Amygdala (tissue), 56 donors: Measurements from ENCODE around the gene HTT.
A peak's percentile ranks its signal among the peaks of the same experiment; 100 is the strongest.

ENCODE experiments used
- DNase-seq, 56 donors: peaks; one replicate each; lab custom pipeline; 2025; lab: John Stamatoyannopoulos, UW

Gene HTT

DNA sequence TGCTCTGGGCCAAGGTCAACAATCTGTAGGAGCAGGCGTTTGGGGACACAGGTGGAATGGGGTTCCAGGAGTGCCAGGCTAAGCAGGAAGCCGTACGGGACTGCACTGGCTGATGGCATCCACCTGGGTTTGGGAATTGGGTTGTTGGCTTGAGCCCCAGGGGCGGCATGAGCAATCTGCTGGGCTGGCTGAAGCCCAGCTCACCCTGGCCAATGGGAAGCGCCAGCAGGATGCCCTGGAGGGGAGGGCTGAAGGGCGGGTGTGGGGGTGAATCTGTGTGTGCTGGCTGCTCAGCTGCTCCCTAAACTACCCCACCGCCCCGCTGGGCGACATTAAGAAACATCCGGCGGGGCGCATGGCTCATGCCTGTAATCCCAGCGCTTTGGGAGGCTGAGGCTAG lies 209.4 kb downstream of the HTT start:
- no peak for DNase-seq

- no peak for DNase-seq
Measured at GRCh38 chr4:3284734-3285557, 210.5 kb downstream of the HTT start.

GRCh38 chr4:3285558-3286334 lies 211.3 kb downstream of the HTT start:
- peak in 2 of 56 donors; percentile 24 to 50 for DNase-seq

DNA sequence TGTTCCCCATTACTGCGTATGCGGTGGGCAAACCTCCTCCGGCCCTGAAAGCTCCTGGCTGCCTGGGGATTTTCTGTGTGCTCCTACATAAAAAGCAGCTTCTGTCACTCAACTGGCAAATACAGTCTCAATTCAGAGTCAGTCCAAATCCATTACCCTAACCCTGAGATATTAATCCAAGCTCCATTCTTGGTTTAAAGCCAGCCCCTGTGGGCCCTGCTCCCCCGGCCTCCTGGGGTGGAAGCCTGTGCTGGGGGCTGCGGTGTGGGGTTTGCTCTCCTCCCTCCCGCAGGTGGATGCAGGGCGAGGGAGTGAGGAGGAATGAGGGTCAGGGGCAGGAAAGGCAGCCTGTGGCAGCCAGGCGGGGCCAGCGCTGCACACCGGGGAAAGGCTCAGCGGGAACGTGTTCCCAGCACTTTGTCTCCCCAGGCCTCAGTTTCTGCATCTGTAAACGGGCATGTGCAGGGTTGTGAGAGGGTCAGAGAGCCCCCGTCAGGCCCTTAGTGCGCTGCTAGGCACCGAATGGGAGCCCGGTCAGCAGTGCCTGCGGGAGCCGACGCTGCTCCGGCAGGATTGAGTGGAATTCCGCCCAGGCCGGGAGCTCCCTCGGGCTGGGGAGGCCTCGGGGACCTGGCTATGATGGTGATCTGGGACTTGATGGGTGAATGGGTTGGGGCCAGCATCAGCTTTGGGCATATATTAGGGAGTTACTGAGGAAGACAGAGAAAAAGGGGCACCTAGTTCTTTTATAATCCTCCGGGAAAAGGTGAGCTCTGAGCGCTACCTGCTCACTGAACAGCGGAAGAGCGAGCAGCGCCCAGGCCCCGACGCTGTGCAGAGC lies 212.1 kb downstream of the HTT start:
- DNase-seq = no peak

GRCh38 chr4:3287271-3287971 lies 212.9 kb downstream of the HTT start:
- peak in 1 of 56 donors; percentile 40 for DNase-seq

DNA sequence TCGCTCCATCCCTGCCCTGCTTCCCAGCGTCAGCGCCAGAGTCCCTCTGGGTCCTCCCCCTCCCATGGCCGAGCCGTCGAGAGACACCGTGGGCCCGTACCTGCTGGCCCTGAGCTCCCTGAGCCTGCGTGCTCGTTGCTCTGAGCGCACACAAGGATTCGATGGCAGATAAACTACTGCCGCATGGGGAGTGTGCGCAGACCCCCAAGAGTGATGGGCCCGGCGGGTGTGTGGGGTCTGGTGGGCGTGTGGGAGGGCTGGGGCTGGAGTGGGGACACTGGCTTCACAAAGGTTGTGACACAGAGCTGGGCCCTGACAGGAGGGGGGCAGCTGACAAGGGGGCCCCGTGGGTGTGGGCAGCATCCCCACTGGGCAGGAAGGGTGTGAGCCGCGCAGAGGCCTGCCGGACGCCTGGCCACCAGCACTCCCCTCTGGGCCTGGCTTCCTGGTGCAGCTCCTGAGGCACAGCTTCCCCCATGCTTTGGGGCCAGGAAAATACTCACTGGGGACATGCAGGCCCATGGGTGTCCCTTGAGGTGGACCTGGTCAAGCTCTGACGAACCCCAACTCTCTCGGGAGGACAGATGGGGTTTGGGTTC lies 213.6 kb downstream of the HTT start:
- DNase-seq = no peak

GRCh38 chr4:3288571-3289094 lies 214.2 kb downstream of the HTT start:
- no peak for DNase-seq

DNA sequence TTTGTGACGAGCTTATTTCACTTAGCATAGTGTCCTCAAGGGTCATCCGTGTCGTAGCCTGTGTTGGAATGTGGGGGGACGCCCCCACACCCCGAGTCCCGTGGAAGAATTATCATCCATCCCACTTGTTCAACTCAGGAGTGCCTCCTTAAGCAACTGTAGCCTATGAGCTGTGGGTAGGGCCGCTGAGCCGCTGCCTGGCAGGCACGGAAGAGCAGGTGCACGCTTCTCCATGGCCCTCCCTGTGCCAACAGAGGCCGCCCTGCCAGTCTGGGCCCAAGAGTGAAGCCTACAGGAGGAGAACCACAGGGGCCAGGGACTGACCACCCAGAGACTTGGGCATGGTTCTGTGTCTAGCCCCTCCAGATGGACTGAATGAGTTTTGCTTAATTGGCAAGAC lies 216.0 kb downstream of the HTT start:
- no peak for DNase-seq

DNA sequence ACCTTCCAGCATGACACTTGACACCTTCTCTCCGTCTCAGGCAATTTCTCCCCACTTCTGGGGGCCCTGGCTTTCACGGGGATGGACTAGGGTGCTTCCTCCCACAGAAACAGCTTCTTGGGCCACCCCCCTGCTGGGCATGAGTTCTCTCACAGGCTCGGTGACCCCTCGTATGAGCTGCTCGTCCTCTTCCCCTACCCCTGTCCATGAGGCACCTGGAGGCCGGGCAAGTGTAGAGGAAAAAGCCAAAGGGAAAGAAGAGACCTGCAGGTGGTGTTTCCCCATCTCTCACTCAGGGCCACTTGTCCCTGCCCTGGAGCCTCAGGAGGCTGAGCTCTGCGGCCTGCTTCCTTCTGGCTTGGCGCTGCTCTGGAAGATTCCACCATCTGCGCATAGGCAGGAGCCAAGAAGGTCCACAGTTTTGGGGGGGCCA lies 216.4 kb downstream of the HTT start:
- DNase-seq = no peak

GRCh38 chr4:3291411-3291968 lies 217.0 kb downstream of the HTT start:
- no peak for DNase-seq

DNA sequence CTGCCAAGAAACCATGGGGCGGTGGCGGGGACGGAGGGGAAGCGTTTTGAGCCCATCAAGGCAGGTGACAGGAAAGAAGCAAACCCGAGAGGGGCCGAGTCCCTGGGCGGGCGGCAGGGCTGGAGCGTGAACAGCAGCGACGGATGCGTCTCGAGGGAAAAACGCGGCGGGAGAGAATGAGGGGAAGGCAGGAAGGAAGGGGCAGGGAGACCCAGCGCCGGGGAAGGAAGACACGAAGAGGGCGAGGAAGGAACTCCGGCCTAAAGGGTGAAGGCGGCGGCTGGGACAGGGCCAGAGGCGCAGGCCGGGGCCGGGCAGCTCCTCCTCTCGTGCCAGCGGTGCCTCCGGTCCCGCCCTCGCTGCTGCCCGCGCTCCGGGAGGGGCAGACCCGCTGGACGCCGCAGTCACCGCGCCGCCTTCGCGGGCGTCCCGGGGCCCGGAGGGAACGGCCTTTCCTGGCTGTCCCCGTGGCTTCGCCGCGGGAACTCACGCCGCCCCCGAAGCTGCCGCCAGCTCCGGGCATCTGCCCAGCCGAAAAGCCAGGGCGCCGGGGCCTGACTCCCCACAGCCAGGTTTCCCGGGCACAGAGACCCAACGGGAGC lies 217.6 kb downstream of the HTT start:
- DNase-seq = peak in 15 of 56 donors; percentile 47 to 78 (median 68)

DNA sequence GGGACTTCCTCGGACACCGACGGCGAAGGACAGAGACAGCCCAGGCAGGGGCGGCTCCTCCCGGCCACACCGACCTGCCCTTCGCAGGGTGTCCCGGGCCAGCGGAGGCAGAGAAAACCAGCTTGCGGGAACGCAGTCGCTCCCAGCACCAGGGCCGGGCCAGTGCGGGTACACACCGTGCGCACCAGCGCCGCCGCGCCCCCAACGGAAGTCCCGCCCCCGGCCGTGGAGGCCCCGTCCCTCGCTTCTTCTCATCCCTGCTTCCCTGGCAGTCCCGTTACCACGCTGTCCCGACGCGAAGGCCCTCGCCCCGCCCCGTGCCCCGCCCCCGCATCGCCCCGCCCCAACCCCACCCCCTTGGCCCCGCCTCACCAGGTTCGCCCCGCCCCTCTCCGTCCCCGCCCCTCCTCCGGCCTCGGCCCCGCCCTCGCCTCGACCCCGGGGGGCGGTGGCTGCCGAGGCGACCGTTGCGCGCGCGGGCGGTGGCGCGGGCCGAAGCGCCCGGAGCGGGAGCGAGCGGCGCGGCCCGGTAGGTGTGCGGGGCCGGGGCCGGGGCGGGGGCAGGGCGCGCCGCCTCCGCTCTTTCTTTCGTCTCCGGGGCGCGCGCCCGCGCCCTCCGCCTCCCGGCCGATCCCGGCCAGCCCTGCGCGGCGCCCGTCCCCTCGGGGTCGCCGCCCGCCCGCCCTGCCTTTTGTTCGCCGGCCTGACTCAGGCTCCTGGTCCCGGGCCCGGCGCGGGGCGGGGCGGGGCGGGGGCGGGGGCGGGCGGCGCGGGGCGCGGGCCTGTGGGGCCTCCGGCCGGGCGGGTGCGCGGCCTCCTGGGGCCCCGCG lies 218.3 kb downstream of the HTT start, which contains the start of gene RGS12:
TSS of gene RGS12 (plus strand) at position 451 of the 830 bp plus-strand sequence. CDS start 23,150 bp downstream, outside the sequence.
- peak; percentile 40 to 98 (median 93) for DNase-seq
